Measurements from ENCODE around the gene RLF. TPM values are rescaled to one million over a fixed set of nuclear protein-coding genes. Genes with fewer than 3 reads are reported as not detected.

The RLF gene
- total and polyA plus RNA-seq, 2 of the 8 experiments (the other 6 are each of a cell fraction or from before 2014, with no cell fraction given) = 4.2 to 18.0 TPM

GRCh38 chr1:40132383-40133311 lies 28.5 kb upstream of the RLF start:
- 95% methylated on average over 43 of the region's 44 CpGs; no CpG with 5 or more reads in 1 of the 2 experiments for WGBS, 2 experiments (ENCODE audit: extremely low coverage in 1 of 2, insufficient coverage in 1 of 2, insufficient read length in 1 of 2, insufficient replicate concordance in 2 of 2, low coverage in 1 of 2, low lambda C conversion rate in 2 of 2, missing lambda C conversion rate in 1 of 2)

More at GRCh38 chr1:40132383-40133311, 28.5 kb upstream of the RLF start:
- ChIA-PET CTCF (ENCODE audit: partially characterized antibody) (interaction anchor here (1.1 to 1.2 kb wide), 2 partner anchors 11 to 20 kb away, joined by 5 read pairs; no protein-coding TSS in a partner anchor), POLR2A (ENCODE audit: partially characterized antibody) (interaction anchor here (1.1 kb wide), 1 partner anchor 32 kb away, joined by 3 read pairs; no protein-coding TSS in a partner anchor)
- Histone ChIP-seq H3K79me1 (ENCODE audit: low read depth, low read length) (no peaks in the 10 kb centered on the region), H2BK120ac (replicated peaks; ENCODE audit: low read depth, low read length) (no peak overlapping the region), H3K9ac (replicated peaks in 1 of 4; ENCODE audit: extremely low read depth in 1 of 4, low read depth in 3 of 4, low read length in 3 of 4) (no peak overlapping the region), H2BK5ac (ENCODE audit: low read depth, low read length) (no peak overlapping the region), H3K4me1 (replicated peaks in 1 of 4; ENCODE audit: control insufficient read depth in 3 of 4, insufficient read depth in 4 of 4, low read length in 3 of 4) (no peaks in the 10 kb centered on the region; a peak in 1 of 7 replicates), H2AFZ (ENCODE audit: low read length) (peak overlapping the region; percentile 62; the same call in 1 of the 2 replicates), H2BK12ac (ENCODE audit: low read depth, low read length) (no peak overlapping the region), H3K4me3 (ENCODE audit: extremely low read depth in 1 of 4, insufficient read depth in 2 of 4, low read depth in 3 of 4, low read length in 4 of 4) (no peak overlapping the region), H4K5ac (ENCODE audit: insufficient read length, low read depth, low read length) (no peak overlapping the region), H2AK5ac (ENCODE audit: low read depth, low read length) (no peak overlapping the region), H2BK20ac (ENCODE audit: low read length) (no peak overlapping the region), H3K23ac (ENCODE audit: insufficient read length) (no peak overlapping the region), H4K91ac (replicated peaks; ENCODE audit: insufficient read length, low read length) (no peak overlapping the region), H3K36me3 (ENCODE audit: control insufficient read depth in 2 of 4, insufficient read depth in 4 of 4, low read length in 3 of 4) (no peaks in the 10 kb centered on the region), H3K23me2 (ENCODE audit: low read depth, low read length) (no peaks in the 10 kb centered on the region), H3K4me2 (ENCODE audit: insufficient read depth in 1 of 2, low read depth in 2 of 2, low read length in 2 of 2) (no peak overlapping the region), H4K20me1 (replicated peaks in 1 of 2; ENCODE audit: control insufficient read depth in 1 of 2, insufficient read depth in 2 of 2, low read length in 2 of 2) (peaks cover 0 to 1% of the 10 kb centered on the region in 2 experiments), H3K79me2 (ENCODE audit: control insufficient read depth in 1 of 2, insufficient read depth in 2 of 2, low read length in 2 of 2) (no peaks in the 10 kb centered on the region), H3K27me3 (replicated peaks in 1 of 4; ENCODE audit: control insufficient read depth in 3 of 4, extremely low read depth in 1 of 4, insufficient read depth in 3 of 4, low read length in 3 of 4) (no peaks in the 10 kb centered on the region), H3K27ac (ENCODE audit: low read depth, low read length) (no peak overlapping the region), H4K8ac (ENCODE audit: extremely low read depth, insufficient read depth, low read length) (no peak overlapping the region), H3K56ac (replicated peaks; ENCODE audit: insufficient read length, low read depth, low read length) (no peak overlapping the region), H3K4ac (replicated peaks; ENCODE audit: insufficient read length, low read depth, low read length) (no peak overlapping the region), H3K9me3 (ENCODE audit: insufficient read depth in 2 of 2, low read depth in 1 of 2, low read length in 1 of 2) (no peaks in the 10 kb centered on the region), H2BK15ac (ENCODE audit: low read length) (0 out of 2 replicates have a peak overlapping the region, but pooled peaks have one; percentile 95), H3K18ac (ENCODE audit: extremely low read depth, low read length) (no peak overlapping the region), H3K14ac (ENCODE audit: insufficient read length) (no peak overlapping the region)
- TF ChIP-seq ATF3 (IDR thresholded peaks at IDR 0.05; ENCODE audit: insufficient read depth, low read depth, low read length) (no peak), BCL11A (IDR thresholded peaks at IDR 0.05; ENCODE audit: low read depth in 2 of 2, low read length in 2 of 2) (no peak), EZH2 (IDR thresholded peaks at IDR 0.05; ENCODE audit: low read depth, low read length, severe bottlenecking) (no peak), RNF2 (IDR thresholded peaks at IDR 0.05; ENCODE audit: borderline replicate concordance, low read depth, low read length, missing control alignments, poor library complexity, severe bottlenecking) (no peak), POU5F1 (IDR thresholded peaks at IDR 0.05; ENCODE audit: low read depth, low read length) (no peak), CREB1 (IDR thresholded peaks at IDR 0.05) (no peak), MAX (IDR thresholded peaks at IDR 0.05) (no peak), SIX5 (IDR thresholded peaks at IDR 0.05; ENCODE audit: low read depth, low read length) (no peak), SAP30 (IDR thresholded peaks at IDR 0.05; ENCODE audit: insufficient read depth, insufficient replicate concordance, low read length) (no peak)
- DNase-seq (ENCODE audit: low read depth in 1 of 2, low spot score in 2 of 2) = no peak
- FAIRE-seq = no peak
